HG02870 (cell line): ENCODE measurements around the gene MYBBP1A.
A peak's percentile ranks its signal among the peaks of the same experiment; 100 is the strongest.
"Not testable (repeated sequence)": the region's sequence is repeated elsewhere in the genome, so short reads cannot be mapped to it uniquely, and the experiment has no call there.

ENCODE experiments used
- ATAC-seq: cut with Tn5 transposase; IDR thresholded peaks from one replicate; pipeline ENCODE4 v1.9.1; 2021; ENCODE audit warnings: mild to moderate bottlenecking, moderate library complexity; ENCODE audit not compliant: unreplicated experiment

MYBBP1A gene, protein sequence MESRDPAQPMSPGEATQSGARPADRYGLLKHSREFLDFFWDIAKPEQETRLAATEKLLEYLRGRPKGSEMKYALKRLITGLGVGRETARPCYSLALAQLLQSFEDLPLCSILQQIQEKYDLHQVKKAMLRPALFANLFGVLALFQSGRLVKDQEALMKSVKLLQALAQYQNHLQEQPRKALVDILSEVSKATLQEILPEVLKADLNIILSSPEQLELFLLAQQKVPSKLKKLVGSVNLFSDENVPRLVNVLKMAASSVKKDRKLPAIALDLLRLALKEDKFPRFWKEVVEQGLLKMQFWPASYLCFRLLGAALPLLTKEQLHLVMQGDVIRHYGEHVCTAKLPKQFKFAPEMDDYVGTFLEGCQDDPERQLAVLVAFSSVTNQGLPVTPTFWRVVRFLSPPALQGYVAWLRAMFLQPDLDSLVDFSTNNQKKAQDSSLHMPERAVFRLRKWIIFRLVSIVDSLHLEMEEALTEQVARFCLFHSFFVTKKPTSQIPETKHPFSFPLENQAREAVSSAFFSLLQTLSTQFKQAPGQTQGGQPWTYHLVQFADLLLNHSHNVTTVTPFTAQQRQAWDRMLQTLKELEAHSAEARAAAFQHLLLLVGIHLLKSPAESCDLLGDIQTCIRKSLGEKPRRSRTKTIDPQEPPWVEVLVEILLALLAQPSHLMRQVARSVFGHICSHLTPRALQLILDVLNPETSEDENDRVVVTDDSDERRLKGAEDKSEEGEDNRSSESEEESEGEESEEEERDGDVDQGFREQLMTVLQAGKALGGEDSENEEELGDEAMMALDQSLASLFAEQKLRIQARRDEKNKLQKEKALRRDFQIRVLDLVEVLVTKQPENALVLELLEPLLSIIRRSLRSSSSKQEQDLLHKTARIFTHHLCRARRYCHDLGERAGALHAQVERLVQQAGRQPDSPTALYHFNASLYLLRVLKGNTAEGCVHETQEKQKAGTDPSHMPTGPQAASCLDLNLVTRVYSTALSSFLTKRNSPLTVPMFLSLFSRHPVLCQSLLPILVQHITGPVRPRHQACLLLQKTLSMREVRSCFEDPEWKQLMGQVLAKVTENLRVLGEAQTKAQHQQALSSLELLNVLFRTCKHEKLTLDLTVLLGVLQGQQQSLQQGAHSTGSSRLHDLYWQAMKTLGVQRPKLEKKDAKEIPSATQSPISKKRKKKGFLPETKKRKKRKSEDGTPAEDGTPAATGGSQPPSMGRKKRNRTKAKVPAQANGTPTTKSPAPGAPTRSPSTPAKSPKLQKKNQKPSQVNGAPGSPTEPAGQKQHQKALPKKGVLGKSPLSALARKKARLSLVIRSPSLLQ (N-terminal part only)

DNA sequence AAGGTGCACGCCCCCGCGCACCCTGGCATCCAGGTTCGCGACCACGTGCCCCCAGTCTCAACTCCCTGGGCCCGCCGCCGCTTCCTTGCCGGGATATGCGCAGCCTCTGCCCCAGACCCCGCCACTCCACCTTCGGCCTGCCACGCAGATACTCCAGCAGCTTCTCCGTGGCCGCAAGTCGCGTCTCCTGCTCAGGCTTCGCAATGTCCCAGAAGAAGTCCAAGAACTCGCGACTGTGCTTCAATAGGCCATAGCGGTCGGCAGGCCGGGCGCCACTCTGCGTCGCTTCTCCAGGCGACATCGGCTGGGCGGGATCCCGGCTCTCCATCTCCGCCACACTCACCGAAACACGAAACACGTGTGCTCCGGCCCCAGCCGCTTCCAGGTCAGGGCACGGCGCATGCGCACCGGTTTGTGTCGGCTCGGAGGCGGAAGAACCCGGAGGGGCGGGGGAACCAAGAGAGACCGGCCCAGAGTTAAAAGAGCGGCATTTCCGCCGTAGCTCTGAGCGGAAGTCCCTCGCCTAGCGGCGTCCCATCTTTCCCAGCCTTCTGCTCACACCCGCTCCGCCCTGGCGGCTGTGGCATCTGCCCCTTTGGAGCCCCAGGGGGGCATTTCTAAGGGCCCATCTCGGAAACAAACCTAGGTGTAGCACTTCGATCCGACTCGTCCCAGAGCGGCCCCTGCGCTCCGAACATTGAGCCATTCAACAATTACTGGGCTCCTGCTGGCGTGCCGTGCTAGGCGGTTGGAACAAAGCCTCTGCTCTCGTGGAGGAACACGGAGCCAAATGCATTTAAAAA, at the start of gene MYBBP1A:
MYBBP1A (minus strand) TSS at position 388 of the 803 bp plus-strand sequence; CDS start at position 328, 60 bp downstream.
- peak; percentile 89 for ATAC-seq

DNA sequence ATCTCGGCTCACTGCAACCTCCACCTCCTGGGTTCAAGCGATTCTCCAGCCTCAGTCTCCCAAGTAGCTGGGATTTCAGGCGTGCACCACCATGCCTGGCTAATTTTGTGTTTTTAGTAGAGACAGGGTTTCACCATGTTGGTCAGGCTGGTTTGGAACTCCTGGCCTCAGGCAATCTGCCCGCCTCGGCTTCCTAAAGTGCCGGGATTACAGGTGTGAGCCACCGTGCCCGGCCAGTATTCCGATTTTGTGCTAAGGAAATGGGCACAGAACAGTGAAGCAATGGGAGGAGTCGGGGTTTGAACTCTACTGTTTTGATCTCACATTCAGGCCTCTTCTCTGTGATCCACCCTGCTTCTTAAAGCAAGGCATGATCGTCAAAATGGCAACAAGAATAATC, 49.6 kb upstream of the MYBBP1A start:
- not testable (repeated sequence) for ATAC-seq

DNA sequence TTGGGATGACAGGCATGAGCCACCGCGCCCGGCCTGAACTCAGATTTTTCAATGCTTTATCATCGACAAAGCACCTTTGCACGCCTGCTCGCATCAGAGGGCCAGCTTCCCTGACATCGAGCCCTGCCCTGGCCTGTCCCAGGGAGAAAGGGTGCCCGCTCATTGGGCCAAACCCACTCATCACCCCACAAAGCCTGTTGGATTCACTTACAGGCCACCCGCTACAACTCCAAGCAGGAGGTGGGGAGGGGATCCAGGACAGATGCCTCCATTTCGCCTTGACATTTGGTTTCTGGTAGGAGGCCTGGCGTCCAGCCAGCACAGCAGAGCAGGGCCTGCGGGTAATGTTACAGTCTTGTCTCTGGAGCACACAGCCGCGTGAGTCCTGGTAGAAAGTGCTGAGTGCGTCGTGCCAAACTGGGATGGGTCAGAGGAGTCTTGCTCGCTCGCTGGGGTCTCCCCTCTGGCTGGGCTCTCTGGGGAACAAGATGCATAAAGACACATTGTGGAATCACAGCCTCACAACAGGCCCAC, 49.0 kb upstream of the MYBBP1A start:
- ATAC-seq = no peak

DNA sequence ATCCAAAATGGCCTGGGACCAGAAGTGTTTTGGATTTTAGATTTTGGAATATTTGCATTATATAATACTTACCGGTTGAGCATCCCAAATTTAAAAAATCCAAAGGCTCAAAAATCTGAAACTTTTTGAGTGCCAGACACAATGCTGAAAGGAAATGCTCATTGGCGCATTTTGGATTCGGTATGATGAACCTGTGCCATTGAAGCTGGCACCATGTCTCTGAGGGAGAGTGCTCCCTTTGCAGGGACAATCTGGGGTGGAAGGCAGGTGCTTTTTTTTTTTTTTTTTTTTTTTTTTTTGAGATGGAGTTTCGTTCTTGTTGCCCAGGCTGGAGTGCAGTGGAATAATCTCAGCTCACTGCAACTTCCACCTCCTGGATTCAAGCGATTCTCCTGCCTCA, 46.9 kb upstream of the MYBBP1A start:
- no peak for ATAC-seq

DNA sequence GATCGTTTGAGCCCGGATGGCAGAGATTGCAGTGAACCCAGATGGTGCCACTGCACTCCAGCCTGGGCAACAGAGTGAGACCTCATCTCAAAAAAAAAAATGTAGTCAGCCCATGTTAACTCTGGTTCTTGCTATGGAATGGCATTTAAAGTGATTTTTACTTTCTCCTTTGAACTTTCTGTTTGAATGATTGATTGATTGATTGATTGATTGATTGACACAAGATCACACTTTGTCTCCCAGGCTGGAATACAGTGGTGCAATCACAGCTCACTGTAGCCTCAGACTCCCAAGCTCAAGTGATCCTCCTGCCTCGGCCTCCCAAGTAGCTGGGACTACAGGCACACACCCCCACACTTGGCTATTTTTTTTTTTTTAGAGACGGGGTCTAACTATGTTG, 46.1 kb upstream of the MYBBP1A start:
- ATAC-seq = no peak

DNA sequence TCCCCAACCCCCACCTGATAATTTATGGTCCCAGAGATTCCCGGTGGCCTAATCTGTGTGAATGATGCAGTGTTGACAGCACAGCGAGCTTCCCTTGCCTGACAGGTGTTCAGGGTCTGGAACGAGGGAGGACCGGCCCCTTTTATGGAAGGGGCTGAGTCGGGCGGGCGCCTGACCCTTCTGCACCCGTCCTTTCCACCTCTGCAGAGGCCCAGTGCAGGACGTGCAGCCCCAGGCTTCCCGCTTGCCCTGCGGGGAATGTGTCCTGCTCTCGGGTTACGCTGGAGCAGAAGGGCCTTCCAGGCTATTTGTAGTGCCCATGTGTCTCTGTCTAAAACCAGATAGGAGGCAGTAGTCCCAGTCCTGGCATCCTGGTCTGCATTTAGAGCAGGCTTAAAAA, 45.4 kb upstream of the MYBBP1A start:
- no peak for ATAC-seq

DNA sequence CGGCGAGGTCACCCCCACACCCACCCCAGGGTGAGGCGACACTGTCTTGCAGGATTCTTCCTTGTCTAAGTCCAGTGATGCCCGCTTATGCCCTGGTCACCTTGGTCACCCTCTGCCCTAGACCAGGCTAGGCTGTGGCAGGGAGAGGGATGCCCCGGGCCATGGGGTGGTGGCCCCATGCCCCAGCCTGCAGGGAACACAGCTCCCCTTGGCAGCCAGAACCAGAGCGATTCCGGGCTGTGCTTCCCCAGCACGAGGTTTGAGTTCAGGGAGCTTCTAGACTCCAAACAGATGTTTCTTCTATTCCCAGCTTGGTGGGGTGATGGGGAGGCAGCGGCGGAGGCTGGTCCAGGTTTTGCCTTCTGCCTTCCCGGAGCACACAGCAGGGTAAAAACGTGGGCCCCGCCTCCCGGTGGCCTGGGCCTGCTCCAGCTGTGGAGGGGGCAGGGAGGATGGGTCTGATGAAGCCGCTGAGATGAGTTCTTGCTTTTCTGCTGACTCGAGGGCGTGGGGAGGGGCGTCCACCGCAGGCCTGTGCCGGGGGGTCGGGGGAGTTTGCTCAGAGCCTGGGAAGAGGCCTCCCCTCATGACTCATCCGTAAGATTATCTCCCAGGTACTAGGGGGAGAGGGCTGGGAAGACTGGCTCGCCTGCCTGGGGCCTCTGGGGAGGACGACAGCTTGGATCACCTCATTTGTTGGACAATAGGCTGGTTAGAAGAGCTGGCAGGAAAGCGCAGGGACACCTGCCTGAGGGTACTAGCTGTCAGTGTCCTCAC, 44.5 kb upstream of the MYBBP1A start:
- no peak for ATAC-seq

DNA sequence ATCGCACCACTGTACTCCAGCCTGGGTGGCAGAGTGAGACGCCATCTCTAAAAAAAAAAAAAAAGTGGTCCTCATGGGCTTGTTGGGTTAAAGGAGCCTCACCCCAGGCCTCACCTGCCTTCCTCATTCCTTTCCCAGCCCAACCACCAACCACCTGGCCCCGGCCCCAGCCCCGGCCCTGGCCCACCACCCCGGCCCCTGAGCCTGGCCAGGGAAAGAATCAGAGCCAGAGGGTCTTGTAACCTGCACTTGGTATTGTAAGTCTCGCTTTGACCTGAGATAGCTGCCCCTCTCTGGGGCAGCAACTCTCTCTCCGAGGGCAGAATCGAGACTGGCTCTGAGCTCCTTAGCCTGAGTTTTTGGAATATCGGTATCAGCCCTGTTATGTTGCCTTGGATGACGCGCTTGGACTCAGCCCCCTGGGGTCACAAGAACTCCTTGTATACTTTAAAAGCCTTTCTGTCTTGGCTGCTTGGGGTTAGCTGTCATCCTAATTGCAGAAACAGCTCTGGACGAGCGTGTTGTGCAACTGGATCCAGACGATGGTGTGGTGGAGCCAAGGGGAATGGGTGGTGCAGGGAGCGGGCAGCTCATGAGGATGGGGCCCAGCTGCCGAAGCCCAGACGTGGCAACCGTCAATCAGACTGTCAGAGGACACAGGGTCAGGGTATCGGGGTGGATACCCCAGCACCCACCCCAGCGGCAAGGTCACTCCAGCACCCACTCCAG, 43.8 kb upstream of the MYBBP1A start:
- no peak for ATAC-seq

DNA sequence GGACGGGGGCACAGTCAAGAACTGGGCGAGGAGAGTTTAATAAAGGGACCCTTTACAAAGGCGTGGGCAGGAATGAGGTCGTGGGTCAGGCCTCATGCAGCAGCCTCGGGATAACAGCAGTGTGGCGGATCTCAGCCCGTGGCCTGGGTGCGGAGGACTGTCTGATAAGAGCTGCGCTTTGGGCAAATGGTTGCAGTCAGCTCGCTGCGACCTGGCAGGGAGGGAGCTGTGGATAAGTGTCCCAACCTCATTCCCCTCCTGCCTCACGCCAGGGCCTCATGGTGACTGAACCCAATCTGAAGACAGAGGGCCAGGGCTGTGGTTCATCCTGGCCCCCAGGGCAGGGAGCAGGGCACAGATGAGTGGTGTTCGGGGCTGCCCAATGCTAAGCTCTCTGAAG, 42.8 kb upstream of the MYBBP1A start:
- no peak for ATAC-seq

DNA sequence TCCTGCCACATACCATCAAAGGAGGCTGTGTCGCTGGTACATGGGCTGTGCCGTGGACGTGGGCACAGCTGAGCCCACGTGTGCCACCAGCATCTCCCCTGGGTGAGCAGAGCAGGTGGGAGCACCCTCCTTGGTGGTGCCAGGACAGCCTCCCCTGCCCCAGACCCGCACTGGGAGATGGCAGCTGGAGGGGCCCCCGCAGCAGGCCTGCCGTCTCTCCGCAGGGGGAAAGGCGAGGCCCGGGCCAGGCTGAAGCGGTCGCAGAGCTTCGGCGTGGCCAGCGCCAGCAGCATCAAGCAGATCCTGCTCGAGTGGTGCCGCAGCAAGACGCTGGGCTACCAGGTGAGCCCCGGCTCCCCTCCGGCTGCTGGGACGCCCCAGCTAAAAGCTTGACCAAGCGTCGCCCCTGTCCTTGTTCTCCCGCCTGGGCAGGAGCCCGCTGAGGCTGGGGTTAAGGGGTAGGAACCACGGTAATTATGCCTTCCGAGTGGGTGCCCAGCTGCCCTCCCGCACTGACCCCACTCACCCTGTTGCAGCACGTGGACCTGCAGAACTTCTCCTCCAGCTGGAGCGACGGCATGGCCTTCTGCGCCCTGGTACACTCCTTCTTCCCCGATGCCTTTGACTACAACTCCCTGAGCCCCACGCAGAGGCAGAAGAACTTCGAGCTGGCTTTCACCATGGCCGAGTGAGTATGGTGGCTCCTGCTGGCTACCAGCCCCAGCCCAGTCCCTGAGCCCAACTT, 41.6 kb upstream of the MYBBP1A start:
- no peak for ATAC-seq

DNA sequence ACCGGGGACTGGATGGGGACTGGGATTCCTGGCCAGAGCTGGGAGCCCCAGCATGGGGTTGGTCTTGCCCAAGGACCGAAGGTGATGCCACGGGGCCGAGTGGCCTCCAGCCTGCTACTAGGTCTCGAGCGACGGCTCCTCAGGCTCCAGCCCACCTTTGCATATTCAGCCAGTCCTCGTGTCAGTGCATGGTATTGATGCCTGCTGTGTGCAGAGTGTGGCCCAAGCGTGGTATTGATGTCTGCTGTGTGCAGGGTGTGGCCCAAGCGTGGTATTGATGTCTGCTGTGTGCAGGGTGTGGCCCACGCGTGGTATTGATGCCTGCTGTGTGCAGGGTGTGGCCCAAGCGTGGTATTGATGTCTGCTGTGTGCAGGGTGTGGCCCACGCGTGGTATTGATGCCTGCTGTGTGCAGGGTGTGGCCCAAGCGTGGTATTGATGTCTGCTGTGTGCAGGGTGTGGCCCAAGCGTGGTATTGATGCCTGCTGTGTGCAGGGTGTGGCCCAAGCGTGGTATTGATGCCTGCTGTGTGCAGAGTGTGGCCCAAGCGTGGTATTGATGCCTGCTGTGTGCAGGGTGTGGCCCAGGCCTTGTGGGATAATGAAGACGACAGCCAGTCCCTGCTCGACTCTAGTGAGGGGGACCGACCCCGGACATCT, 40.6 kb upstream of the MYBBP1A start:
- not testable (repeated sequence) for ATAC-seq

DNA sequence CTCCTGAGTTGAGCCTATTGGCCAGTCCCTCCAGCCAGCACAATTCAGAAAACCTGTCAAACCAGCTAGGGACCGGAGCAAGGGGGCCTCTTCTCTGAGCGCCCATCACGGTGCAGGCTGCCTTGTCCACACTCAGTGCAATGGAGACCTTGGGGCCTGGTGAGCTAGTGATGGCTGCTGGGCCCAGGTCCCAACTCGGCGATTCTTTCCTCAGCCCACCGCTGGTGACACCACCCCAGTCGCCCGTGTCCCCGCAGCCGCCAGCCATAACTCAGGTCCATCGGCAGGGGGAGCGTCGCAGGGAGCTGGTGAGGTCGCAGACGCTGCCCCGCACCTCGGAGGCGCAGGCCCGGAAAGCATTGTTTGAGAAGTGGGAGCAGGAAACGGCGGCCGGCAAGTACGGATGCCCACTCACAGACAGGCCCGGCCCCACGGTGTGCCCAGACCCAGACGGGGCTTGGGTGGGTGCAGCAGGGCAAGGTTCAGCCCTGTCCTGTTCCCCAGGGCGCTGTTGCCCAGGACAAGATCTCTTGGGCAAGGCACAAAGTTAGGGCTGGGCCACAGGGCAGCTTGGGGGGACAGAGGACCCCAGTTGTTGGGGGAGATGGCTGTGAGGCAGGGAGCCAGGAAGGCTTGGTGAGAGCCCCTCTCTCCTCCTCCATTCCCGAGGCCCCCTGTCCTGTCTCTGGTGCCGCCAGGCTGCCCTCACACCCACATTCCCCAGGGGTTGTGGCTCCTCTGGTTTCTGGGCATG, 39.9 kb upstream of the MYBBP1A start:
- no peak for ATAC-seq

DNA sequence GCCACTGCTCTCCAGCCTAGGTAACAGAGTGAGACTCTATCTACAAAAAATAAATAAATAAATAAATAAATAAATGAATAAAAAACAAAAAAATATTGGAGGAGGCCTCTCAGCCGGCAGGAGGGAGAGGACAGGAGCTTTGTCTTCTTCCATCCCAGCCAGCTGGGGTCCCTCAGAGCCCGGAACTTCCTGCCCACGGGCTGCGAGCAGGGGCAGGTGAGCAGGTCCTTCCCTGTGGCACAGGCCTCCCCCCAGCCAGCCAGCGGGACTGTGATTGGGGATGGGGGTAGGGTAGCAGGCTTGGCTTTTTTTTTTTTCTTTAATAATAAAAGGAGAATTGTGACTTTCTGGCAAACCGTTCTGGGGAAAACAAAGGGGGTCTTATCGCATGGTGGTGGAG, 39.2 kb upstream of the MYBBP1A start:
- ATAC-seq = no peak

DNA sequence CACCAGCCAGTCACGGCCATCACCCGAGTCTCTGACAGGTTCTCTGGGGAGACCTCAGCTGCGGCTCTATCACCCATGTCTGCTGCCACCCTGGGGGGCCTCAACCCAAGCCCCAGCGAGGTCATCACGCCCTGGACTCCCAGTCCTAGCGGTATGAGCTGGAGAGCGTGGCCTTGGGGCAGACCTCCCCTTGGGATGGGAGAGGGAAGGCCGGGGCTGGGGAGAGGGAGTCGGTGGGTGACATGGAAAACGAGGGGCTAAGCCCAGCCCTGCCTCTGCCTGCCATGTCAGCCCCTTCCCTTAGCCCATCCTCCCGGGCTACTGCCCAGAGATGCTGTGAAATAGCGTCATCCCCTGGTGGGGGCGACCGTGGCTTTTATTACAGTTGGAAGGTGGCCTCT, 37.8 kb upstream of the MYBBP1A start:
- no peak for ATAC-seq

DNA sequence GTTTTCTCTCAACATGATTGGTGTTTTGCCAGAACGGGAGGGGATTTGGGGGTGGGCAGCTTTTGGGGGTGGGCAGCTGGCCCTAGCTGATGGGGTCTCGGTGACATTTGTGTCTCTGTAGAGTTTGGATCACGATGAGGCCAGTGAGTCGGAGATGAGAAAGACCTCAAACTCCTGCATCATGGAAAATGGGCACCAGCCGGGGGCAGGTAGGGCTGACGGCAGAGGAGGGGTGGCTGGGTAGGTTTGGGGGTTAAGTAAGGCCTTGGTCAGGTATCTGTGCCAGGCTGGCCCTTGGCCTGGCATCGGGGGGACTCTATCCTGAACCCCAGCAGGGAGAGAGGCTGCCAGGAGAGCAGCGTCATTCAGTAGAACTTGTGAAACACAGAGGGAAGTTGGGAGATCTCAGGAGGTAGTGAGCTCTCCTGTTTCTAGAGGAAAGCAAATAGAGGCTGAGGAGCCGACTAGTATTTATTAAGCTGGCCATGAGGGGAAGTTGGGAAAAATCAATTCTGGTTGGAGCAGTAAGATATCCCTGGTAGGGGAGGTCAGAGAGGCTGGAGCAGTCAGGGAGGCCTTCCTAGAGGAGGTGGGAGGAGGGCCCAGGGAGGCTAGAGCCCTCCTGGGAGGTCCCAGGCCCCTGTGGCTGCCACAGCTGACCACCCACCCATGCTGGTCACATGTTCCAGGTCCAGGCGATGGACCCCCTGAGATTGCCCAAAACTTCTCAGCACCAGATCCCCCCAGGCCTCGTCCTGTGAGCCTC, 37.2 kb upstream of the MYBBP1A start:
- no peak for ATAC-seq

DNA sequence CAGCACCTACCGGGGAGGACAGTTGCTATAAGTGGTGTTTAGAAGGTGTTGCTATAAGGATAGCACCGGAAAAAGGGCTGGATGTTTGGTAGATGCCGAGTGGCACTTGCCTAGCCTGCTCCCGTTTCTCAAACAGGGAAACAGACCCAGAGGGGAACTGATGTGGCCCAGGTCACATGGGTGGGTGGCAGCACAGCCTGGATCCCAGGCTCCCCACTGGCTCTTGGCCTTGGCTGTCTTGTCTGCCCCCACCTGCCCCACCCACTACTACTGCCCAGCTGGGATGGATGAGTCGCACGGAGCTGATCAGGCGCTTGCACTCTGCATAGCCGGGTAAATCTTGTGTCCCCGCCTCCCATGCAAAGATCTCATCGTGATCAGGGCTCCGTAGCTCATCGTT, 36.3 kb upstream of the MYBBP1A start:
- no peak for ATAC-seq
